Hematopoietic multipotent progenitor cell (in vitro differentiated cells): ENCODE results near the gene IGFN1. TPM values are rescaled to one million over a fixed set of nuclear protein-coding genes. Genes with fewer than 3 reads are reported as not detected.
"Not testable (repeated sequence)": the region's sequence is repeated elsewhere in the genome, so short reads cannot be mapped to it uniquely, and the experiment has no call there.

Experiments used
- DNase-seq, 3 donors: peaks; one replicate each; pipeline ENCODE4 v3.0.0-alpha.2; 2011 to 2015; ENCODE audit warnings: low read depth in 2 of 3, low spot score in 2 of 3
- total RNA-seq: library from RNA; depleted of rRNA; stranded (reverse); fragments of >200 nt; gene quantifications from one replicate; pipeline ENCODE4 v1.2.3, GENCODE V29; 2012

IGFN1 gene
- total RNA-seq, 1 donor = not detected

GRCh38 chr1:201157949-201158348 lies 32.7 kb upstream of the IGFN1 start:
- no peak for DNase-seq

- DNase-seq = not testable (repeated sequence)
Measured at GRCh38 chr1:201163036-201163435, 27.6 kb upstream of the IGFN1 start.

GRCh38 chr1:201163707-201164106 lies 26.9 kb upstream of the IGFN1 start:
- DNase-seq = no peak

GRCh38 chr1:201164645-201165044 lies 26.0 kb upstream of the IGFN1 start:
- DNase-seq = no peak

- no peak for DNase-seq
Measured at GRCh38 chr1:201167041-201167991, 23.3 kb upstream of the IGFN1 start.

- DNase-seq = no peak
Measured at GRCh38 chr1:201169203-201169602, 21.4 kb upstream of the IGFN1 start.

- DNase-seq = no peak
Measured at GRCh38 chr1:201169971-201170532, 20.6 kb upstream of the IGFN1 start.

- peak in 2 of 3 donors; percentile 85 to 92 for DNase-seq
Measured at GRCh38 chr1:201170533-201171062, 20.0 kb upstream of the IGFN1 start.

- DNase-seq = peak in 2 of 3 donors; percentile 43 to 47
Measured at GRCh38 chr1:201171063-201172036, 19.3 kb upstream of the IGFN1 start.

GRCh38 chr1:201172326-201172725 lies 18.3 kb upstream of the IGFN1 start:
- DNase-seq = no peak

- DNase-seq = no peak
Measured at GRCh38 chr1:201172999-201173610, 17.5 kb upstream of the IGFN1 start.

GRCh38 chr1:201173736-201174135 lies 16.9 kb upstream of the IGFN1 start:
- DNase-seq = no peak

GRCh38 chr1:201175820-201176500 lies 14.7 kb upstream of the IGFN1 start:
- no peak for DNase-seq

GRCh38 chr1:201176940-201177339 lies 13.7 kb upstream of the IGFN1 start:
- DNase-seq = no peak

GRCh38 chr1:201178718-201179117 lies 11.9 kb upstream of the IGFN1 start:
- no peak for DNase-seq

- no peak for DNase-seq
Measured at GRCh38 chr1:201180141-201180540, 10.5 kb upstream of the IGFN1 start.

- DNase-seq = no peak
Measured at GRCh38 chr1:201180901-201181300, 9.7 kb upstream of the IGFN1 start.

GRCh38 chr1:201181323-201181722 lies 9.3 kb upstream of the IGFN1 start:
- DNase-seq = no peak

- DNase-seq = no peak
Measured at GRCh38 chr1:201181726-201182125, 8.9 kb upstream of the IGFN1 start.

GRCh38 chr1:201183209-201183608 lies 7.4 kb upstream of the IGFN1 start:
- DNase-seq = no peak
